Fibroblast of skin of left biceps (primary cell): ENCODE data around the gene MT3.
"Not testable (repeated sequence)": the region's sequence is repeated elsewhere in the genome, so short reads cannot be mapped to it uniquely, and the experiment has no call there.

Source experiments
- DNase-seq, 2 experiments: peaks; one replicate each; pipeline ENCODE4 v3.0.0-alpha.2; 2013; ENCODE audit warnings: low read depth in 2 of 2

The MT3 gene

DNA sequence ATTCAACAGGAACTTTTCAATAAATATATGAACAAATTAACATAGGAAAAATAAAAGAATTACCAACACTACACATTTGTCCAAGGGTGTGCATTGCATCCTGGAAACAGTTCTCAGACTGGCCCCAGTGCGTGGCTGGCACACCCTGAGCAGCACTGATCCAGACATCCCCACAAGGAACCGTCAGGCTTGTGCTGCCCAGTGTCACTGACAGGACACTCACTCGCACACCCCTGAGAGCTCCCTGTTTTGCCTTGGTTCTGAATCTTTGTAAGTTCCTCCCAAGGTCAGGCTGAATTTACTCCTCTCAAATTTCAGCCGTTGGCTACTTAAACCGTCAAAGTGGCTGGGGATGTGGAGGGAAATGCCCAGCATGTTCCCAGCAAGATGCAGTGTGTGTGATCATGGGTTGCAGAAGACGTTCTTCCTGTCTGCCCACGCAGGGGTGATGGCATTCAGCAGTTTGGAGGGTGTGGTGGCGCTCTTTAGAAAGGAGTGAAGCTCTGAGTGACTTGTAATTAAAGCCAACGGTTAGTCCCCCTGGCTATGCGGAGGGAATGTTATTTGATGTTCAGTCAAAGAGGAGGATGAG is 20.8 kb downstream of the MT3 start:
- DNase-seq = no peak

DNA sequence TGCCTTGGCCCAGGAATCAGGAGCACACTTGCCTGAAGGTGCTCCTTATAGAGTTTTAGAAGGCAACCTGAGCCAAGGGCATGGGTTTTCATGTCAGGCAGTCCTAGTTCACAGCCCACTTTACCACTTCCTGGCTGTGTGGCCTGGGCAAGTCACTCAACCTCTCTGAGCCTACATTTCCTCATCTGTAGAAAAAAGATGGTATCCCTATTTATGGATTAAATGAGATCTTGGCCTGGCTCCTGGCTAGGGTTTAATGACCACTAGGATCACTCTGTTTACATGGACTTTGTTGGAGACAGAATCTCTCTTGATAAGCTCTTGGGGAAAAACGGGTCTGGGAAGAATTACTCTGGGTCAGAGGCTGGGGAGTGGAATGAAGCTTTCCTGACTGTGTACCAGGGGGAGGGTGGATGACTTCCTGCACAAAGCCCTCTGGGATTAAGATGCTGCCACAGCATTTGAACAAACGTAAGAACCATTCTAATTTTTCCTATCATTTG is 21.3 kb downstream of the MT3 start:
- no peak for DNase-seq

DNA sequence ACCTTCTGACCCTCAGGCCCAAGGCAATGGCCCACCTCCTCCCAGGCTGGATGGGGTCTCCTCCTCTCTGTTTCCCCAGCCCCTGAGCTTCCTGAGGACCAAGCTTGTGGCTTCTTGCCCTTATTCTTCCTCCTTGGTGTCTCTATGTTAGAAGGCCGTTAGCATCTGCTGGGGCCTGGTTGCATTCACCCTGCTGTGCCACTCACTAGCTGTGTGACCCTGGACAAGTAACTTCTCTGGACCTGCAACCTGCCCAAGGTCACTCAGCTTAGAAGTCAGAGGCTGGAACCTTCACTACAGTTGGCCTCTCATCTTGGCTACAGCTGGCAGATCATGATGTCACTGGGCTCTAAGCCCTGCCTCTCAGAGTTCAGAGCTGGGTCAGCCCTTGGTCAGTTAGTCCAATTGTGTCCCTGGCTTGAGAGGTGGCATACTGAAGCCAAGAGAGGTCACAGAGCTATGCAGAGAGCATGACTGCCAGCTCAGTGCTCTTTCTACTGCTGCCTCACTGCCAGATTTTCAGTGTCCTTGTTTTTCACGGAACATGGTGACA is 22.0 kb downstream of the MT3 start:
- DNase-seq = no peak

DNA sequence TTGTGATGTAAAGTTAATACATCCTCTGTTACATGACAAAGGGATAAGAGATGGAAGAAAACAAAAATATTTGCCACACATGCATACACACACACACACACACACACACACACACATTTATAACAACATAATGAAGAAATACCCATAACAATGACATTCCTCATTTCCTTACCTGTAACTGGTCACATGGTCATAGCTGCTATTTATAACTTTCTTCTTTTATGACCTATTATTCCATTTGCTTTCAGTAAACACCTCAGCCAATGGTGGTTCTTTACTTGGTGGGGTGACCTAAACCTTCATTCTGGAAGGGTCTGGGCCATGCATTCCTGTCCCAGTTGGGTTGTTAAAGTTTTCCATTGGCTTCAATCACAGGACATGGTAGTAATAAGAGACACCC is 24.4 kb downstream of the MT3 start:
- no peak for DNase-seq

DNA sequence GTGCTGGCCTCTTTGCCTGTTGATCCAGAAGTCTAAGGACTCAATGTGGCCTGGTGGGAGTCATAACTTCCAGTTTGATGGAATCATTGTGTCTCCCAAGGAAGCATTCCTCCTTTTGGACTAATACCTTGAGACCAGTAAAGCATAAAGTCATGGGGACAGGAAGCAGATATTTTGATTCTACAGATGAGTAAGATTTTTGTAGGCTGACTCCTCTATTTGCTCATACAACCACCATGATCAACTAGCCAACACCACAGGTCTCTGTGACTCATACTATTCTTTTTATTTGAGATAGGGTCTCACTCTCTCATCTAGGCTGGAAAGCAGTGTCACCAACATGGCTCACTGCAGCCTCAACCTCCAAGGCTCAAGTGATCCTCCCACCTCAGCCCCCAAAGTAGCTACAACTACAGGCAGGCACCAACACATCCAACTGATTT is 25.2 kb downstream of the MT3 start:
- DNase-seq = no peak

DNA sequence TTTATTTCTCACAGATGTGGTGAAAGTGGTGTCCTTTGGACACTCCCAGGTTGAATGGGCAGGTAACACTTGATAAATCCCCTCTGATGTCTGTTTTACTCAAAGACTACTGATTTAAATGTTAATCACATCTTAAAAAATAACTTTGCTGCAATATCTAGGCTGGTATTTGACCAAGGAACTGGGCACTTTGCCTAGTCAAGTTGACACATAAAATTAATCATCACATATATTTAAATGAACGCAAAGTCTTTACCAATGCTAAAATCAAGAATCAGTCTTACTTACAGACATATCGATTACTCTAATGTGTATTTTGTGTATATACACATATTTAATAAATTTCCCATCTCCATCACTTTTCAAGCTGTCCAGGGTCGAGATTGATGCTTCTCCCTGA is 26.0 kb downstream of the MT3 start:
- DNase-seq = no peak

DNA sequence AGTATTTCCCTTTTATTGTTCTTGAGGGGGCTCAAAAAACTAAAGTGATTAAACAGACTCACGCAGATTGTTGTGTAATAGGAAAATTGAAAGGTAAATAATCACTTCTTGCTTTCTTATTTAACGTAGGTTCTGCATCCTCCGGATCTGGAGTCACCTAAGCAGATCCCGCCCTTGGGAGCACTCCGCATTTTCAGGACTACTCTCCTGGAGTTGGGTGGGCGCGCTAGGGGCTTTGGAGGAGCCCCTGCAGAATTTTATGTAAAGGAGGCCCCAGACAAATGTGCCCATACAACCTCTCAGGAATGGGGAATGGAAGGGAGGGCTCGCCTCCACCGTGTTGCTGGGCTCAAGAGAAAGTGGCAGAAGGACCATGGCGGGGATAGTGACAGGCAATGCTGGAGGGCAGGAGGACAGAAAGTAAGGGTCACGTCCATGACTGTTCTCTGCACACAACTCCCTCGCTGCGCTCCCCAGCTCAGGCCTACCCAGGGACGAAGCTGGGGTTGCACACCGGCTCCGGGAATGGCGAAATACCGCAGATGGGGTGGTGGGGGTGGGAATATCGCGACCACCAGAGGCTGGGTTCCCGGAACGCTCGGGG is 27.4 kb downstream of the MT3 start:
- no peak for DNase-seq

DNA sequence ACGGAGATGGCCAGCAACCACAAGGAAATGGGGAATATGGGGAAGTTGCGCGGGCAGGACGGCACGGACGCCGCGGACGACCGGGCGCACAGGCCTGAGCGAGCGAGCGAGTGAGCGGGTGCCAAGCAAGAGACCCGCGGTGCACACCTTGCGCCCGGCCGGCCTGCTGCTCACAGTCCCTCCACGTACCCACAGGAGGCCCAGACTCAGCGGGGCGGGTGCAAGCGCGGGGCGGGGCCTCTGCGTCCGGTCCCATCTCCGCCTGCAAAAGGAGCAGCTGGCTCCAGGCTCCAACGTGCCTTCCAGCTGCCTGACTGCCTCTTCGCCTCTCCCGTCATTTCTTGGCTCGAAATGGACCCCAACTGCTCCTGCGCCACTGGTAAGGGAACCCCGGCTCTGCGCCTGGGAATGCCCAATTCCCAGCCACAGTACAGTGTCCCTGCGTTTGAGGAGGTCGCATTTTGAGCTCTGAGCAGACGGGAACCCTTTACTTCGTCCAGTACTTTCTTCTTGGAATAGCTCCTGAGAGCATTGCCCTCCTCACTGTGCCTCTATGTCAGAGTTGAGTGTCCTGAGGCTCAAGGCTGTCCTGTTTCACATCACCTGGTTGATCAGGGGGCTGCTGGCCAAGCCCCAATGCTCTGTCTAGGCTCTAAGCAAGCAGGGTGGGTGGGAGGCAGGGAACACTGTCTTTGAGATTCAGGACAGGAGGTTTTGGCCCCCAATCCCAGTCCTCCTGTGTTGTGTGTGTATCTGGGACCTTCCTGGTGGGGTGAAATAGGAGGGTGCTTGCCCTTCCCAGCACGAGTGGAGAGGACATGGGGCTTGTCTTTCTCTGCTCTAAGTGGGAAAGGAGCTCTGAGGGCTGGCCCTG is 28.1 kb downstream of the MT3 start:
- no peak for DNase-seq

DNA sequence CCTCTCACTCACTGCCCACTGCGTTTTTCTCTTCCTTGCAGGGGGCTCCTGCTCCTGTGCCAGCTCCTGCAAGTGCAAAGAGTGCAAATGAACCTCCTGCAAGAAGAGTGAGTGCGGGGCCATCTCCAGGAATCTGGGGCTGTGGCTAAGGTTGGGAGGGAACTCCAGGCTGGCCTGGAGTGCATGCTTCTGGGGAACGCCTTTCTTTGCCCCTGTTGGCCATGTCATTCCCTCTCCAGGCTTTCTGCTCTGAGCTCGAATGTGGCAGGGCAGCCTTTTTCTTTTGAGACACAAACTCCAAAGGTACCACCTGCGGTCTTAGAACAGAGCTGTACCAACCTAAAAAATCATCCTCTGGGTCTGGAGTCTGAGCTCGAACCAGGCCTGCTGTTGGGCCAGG is 28.8 kb downstream of the MT3 start:
- DNase-seq = no peak

DNA sequence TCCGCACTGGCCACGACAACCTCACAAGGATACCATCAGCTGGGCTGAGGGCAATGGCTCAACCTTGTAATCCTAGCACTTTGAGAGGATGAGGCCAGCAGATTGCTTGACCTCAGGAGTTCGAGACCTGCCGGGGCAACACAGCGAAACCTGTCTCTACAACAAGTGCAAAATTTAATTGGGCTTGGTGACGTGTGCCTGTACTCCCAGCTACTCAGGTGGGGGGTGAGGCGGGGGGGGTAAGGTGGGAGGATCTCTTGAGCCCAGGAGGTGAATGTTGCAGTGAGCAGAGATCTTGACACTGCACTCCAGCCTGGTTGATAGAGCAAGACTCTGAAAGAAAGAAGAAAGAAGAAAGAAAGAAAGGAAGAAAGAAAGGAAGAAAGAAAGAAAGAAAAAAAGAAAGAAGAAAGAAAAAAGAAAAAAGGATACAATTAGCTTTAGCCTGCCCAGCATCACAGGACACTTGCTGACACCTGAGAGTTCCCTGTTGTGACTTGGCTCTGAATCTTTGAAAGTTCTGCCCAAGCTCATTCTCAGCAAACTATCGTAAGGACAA is 31.1 kb downstream of the MT3 start:
- DNase-seq = no peak

DNA sequence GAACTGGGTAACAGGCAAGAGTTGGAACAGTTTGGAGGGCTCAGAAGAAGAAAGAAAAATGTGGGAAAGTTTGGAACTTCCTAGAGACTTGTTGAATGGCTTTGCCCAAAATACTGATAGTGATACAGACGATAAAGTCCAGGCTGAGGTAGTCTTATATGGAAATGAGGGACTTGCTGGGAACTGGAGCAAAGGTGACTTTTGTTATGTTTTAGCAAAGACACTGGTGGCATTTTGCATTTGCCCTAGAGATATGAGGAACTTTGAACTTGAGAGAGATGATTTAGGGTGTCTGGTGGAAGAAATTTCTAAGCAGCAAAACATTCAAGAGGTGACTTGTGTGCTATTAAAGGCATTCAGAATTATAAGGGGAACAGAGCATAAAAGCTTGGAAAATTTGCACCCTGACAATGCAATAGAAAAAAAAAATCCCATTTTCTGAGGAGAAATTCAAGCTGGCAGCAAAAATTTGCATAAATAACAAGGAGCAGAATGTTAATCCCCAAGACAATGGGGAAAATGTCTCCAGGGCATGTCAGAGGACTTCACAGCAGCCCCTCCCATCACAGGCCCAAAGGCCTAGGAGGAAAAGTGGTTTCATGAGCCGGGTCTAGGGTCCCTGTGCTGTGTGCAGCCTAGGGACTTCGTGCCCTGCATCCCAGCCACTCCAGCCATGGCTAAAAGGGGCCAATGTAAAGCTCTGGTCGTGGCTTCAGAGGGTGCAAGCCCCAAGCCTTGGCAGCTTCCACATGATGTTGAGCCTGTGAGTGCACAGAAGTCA is 32.5 kb downstream of the MT3 start:
- DNase-seq = not testable (repeated sequence)

DNA sequence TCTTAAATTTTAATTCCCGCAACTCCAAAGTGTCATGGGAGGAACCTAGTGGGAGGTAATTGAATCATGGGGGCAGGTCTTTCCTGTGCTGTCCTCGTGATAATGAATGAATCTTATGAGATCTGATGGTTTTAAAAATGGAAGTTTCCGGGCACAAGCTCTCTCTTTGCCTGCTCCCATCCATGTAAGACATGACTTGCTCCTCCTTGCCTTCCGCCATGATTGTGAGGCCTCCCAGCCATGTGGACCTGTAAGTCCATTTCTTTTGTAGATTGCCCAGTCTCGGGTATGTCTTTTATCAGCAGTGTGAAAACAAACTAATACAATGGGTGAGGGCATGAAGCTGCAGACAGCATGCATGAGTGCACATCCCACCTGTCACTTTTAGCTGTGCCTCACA is 33.9 kb downstream of the MT3 start:
- DNase-seq = not testable (repeated sequence)

DNA sequence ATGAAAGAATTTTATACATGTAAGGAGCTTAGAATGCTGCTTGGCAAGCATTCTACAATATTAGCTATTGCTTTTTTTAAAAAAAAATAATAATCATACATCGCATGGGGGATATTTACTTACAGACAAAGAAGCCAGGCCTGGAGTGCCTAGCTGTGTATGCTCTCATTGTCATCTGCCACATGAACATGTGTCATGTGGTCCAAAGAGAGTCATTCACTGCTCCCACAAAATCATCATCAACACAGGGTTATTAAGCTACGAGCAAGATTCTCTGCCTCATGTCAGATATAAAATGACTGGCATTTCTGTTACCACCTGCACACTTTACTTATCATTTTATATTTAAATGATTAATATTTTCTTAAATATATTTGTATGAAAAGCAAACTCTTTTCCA is 34.3 kb downstream of the MT3 start:
- DNase-seq = no peak

DNA sequence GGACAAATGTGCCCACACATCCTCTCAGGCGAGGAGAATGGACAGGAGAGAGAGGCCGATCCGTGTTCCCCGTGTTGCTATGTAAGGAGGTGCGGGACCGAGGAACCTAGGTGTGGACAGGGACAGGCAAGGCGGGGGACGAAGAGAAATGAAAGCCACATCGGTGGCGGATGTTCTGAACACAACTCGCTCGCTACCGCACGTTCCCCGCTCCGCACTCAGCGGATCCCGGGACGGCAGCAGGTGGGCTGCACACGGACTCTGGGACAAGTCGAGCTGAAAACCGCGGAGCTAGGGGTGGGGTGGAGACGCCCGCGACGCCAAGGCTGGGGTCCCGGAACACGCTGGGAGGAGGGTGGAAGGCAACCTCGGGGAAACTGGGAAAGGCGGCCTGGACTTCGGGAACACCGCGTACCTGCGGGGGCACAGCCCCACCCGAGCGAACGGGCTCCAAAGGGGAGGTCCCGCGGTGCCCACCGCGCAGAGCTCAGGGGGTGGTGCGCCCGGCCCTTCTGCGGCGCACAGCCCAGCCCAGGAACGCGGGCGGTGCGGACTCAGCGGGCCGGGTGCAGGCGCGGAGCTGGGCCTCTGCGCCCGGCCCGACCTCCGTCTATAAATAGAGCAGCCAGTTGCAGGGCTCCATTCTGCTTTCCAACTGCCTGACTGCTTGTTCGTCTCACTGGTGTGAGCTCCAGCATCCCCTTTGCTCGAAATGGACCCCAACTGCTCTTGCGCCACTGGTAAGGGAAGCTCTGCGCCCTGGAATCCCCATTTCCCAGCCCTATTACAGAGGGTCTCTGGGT is 36.0 kb downstream of the MT3 start, which contains the start of gene MT1E:
Gene MT1E, plus strand, starts transcription at position 642 of the 803 bp plus-strand sequence. Its CDS starts 71 bp downstream, at position 713.
- DNase-seq = peak; percentile 50 to 58

DNA sequence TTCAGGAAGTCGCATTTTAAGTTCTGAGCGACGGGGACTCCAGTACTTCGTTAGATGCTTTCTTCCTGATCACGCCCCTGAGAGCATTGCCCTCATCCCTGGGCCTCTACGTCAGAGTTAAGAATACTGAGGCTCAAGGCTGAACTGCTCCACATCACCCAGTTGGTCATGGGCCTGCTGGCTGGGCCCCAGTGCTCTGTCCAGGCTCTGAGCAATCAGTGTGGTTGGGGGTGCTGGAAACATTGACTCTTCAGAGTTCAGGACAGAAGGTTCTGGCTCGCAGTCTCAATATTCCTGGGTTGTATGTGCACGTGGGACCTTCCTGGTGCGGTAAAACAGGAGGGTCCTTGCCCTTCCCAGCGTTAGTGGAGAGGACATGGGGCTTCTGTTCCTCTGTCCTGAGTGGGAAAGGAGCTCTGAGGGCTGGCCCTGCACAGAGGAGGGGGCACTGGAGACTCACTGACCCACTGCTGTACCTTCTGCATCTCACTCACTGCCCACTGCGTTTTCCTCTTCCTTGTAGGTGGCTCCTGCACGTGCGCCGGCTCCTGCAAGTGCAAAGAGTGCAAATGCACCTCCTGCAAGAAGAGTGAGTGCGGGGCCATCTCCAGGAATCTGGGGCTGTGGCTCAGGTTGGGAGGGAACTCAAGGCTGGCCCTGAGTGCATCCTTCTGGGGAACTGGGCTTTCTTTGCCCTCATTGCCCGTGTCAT is 36.8 kb downstream of the MT3 start:
- DNase-seq = no peak

DNA sequence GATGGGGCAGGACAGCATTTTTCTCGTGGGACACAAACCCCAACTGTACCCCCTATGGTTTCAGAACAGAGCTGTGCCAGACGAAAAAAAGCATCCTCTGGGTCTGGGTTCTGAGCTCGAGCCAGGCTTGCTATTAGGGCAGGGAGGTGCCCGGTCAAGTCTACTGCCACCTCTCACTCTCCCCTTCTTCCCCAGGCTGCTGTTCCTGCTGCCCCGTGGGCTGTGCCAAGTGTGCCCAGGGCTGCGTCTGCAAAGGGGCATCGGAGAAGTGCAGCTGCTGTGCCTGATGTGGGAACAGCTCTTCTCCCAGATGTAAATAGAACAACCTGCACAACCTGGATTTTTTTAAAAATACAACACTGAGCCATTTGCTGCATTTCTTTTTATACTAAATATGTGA is 37.4 kb downstream of the MT3 start:
- no peak for DNase-seq

DNA sequence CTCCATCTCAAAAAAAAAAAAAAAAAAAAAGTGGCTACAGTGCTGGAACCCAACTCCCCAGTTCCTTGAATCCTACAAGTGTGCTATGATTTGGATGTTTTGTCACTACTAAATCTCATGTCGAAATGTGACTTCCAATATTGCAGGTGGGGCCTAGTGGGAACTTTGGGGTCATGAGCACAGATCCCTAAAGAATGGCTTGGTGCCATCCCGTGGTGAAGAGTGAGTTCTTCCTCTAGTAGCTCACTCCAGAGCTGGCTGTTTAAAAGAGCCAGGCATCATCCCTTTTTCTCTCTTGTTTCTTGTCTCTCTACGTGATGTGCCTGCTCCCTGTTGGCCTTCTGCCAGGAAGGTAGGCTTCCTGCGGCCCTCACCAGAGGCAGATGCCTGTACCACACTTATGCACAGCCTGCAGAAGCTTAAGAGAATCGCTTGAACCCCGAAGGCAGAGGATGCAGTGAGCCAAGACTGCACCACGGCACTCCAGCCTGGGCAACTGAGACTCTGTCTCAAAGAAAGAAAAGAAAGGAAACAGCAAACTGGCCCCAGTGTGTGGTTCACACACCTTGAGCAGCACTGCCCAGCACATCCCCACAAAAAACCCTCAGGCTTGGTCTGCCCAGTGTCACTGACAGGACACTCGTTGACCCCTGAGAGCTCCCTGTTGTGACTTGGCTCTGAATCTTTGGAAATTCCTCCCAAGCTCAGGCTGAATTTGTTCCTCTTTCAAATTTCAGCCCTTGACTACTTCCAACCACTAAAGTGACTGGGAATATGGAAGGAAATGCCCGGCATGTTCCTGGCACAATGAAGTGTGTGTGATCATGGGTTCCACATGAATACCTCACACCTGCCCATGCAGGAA is 39.4 kb downstream of the MT3 start:
- no peak for DNase-seq

DNA sequence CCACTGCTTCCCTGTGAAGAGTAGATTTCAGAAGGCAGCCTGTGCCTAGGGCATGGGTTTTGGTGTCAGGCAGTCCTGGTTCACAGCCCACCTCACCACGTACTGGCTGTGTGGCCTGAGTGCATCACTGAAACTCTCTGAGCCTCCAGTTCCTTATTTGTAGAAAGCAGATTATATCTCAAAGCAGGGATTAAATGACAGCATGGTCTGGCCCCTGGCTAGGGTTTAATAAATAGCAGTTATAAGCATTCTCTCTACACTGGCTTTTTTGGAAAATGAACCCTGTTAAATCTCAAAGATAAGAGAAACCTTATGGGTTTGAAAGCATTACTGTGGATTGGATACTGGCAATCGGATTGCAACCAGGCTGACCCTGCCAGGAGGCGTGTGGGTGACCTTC is 40.2 kb downstream of the MT3 start:
- DNase-seq = no peak

DNA sequence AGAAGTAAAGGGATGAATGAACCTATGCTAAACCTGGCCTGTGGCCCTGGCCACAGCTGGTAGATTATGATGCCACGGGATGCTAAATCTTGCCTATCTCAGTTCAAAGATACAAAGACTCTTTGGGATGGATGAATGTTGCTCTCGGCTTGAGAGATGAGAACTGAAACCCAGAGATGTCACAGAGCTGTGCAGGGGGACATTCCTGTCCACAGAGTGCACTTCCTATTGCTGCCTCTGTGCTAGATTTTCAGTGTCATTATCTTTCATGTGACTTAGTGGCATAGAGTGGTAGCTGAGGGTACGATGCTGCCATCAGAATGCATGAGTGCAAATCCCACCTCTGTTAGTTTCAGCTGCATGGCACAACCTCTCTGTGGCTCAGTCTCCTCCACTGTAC is 40.8 kb downstream of the MT3 start:
- DNase-seq = no peak
